ENCODE results near the gene PACSIN2.

GRCh38 chr22:42967933-42968332, 47.0 kb downstream of the PACSIN2 start:
- TF ChIP-seq CTCF (IDR thresholded peaks at IDR 0.05) (no peak), ZFX (IDR thresholded peaks at IDR 0.05; ENCODE audit: borderline replicate concordance) (no peak)
